Activated CD8-positive, alpha-beta memory T cell treated with anti-CD3 and anti-CD28 coated beads for 48 hours (primary cell): ENCODE results near the gene AK2.
"Not testable (repeated sequence)": the region's sequence is repeated elsewhere in the genome, so short reads cannot be mapped to it uniquely, and the experiment has no call there.

ENCODE experiments used
- DNase-seq, 3 experiments: peaks; one replicate each; pipeline ENCODE4 v3.0.0-alpha.2; 2020; ENCODE audit warnings: low read depth in 2 of 3, low spot score in 2 of 3

AK2 gene

DNA sequence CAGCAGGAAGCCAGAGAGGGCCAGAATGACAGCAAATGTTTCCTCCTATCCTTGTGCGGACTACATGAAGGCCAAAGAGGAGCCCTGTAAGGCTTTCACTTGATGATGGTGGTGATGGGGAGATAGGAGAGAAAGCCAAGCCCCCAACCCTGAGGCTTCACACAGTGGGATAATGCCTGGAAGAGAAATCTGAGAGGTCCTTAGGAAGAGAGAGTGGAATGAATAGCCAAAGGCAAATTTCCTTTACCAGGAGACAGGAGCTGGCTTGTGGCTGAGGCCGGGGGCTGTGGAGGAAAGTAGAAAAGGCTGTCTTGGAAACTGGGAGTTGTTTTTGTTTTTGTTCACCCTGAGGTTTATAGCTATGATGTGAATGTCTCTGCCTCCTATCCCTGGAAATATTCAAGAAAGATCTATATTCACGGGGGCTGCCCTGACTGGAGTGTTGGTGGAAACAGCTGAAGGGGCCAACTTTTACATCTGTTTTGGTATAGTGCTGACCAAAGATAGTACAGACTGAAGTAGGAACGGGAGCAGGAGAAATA, 59.1 kb downstream of the AK2 start:
- DNase-seq = no peak

DNA sequence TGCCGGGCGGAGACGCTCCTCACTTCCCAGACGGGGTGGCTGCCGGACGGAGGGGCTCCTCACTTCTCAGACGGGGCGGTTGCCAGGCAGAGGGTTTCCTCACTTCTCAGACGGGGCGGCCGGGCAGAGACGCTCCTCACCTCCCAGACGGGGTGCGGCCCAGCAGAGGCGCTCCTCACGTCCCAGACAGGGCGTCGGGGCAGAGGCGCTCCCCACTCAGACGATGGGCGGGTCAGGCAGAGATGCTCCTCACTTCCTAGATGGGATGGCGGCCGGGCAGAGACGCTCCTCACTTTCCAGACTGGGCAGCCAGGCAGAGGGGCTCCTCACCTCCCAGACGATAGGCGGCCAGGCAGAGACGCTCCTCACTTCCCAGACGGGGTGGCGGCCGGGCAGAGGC, 61.6 kb downstream of the AK2 start:
- not testable (repeated sequence) for DNase-seq

DNA sequence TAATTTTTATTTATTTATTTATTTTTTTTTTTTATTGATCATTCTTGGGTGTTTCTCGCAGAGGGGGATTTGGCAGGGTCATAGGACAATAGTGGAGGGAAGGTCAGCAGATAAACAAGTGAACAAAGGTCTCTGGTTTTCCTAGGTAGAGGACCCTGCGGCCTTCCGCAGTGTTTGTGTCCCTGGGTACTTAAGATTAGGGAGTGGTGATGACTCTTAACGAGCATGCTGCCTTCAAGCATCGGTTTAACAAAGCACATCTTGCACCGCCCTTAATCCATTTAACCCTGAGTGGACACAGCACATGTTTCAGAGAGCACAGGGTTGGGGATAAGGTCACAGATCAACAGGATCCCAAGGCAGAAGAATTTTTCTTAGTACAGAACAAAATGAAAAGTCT, 63.2 kb downstream of the AK2 start:
- not testable (repeated sequence) for DNase-seq

DNA sequence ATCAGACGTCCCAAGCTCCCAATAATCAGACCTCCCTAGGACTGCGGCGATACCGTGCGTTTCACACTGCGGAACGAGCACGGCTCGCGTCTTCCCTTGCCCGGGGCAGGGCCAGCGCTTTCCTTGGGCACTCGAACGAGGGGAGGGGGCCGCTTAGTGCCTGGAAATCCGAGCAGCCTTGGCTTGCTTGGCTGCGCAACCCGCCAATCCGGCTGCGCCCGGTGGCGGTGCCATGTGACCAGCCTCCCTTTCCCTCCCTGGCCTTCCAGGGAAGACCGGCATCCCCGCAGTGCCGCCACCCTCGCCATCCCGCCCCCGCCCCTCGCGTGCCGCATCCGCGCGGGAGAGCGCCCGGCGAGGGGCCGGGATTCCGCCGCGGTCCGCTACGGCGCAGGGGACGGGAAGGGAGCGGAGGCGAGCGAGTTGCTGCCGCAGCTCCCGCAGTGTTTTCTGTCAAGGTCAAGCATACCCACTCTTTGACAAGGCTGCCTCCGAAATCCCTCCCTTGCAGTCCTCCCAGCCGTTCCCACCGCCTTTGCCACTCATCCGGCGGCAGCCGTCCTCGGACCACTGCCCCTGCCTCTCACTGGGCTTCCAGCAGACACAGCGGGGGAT, 63.8 kb downstream of the AK2 start:
- no peak for DNase-seq

DNA sequence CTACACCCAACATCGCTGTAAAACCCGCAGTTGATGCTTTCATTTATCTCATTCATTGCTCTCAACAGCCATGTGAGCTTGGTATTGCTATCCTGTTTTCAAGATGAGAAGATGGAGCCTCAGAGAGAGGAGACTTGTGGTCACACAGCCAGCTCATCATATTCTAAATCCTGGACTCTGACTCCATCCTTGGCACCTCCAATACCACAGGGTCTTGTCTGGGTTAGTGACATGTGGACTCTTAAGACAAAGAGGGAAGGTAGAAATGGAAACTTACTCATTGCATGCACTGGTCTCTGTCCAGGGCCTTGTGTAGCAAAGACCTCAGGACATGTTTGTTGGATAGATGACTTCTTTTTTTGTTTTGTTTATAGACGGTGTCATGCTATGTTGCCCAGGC, 65.1 kb downstream of the AK2 start:
- DNase-seq = no peak

DNA sequence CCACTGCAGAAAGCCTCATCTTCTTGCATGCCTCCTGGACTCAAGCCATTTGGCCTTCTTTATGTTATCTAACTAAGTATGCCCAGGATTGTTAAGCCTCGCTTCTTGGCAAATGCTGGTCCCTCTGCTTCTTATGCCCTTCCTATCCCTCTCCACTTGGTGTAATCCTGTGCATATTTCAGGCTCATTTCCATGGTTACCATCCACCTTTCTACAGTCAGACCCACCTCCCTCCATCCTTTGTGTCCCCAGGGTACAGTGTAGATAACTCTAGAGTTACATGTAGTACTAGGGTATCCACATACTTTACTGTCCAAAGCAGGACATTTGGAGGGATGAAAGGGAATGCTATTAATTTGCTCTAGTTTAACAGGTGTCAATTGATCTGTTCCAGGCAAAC, 65.5 kb downstream of the AK2 start:
- DNase-seq = no peak

DNA sequence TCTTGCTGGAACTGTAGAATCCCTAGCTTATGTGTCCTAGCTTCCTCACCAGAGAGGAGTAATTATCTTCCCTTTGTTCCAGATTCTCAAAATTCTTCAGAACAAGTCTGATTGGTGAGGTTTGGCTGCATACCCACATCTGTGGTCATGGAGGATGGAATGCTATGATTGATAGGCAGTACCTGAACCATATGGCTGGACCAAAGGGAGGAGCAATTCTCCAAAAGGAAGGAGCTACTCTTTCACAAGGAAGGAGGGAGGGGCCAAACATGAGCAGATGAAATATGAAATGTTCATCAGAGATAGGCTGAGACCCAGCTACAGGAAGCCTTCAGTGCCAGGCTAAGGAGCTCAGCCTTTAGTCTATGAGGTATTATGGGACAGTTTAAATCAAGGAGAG, 67.1 kb downstream of the AK2 start:
- DNase-seq = no peak

DNA sequence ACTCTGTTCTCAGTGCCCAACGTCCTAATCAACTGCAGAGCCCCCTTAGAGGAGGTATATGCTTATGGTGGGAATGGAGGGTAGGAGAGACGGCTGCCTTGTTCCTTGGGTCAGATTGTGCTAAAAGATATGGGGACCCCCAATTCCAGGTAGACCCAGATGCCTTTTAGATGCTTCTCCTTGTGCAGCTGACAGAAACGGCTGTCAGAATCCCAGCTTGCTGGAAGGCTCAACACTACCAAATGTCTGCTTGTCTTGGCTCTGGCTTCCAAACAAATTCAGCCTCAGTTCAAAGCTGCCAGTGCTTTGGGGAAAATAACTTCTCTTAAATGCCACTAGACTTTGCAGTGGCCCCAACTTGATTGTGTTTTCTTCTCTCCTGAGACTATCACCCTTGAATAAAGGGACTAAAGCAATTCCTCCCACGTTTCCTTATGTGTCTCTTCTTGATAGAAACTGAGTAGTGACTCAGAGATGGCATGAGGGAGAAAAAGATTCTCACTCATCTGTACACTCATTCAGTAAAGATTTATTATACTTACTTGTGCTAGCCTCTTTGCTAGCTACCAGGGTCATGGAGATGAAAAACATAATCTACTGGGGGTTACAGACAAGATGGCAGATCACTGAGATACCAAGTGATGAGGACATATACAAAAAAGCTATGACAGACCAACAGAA, 68.7 kb downstream of the AK2 start:
- DNase-seq = no peak

DNA sequence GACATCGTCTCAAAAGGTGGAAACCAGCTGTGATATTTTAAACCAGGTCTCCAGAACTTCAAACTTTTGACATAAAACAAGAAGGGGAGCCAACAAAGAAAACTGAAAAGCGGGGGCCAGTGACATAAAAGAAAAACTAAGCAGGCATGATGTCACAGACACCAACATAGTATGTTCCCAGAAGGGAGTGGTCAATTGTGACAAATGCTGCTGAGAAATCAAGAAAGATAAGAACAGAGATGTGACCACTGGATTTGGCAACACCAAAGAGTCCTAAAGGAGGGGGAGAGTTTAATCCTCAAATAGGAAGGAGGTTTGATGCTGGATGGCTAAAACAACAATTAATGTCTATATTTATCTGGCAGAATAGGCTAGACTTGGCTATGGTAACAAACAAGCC, 69.8 kb downstream of the AK2 start:
- no peak for DNase-seq

DNA sequence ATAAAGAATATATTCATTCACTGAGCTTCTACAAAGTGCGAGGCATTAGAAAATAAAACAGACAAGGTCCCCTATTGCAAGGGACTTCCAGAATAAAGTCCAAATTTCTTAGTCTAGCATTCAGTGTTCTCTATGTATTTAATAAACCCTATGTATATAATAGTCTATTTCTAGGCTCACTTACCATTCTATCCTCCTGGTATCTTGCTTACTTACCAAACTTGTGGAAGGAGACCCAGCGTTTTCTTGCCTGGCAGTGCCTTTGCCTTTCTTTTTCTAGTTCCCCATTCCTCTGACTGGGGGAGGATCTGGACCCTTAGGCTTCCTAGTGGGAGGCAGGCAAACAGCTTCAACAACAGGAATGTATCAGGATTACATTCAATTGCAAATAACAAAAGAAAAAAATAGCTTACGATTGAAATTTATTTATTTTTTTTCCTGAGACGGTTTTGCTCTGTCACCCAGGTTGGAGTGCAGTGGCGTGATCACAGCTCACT, 71.4 kb downstream of the AK2 start:
- no peak for DNase-seq

DNA sequence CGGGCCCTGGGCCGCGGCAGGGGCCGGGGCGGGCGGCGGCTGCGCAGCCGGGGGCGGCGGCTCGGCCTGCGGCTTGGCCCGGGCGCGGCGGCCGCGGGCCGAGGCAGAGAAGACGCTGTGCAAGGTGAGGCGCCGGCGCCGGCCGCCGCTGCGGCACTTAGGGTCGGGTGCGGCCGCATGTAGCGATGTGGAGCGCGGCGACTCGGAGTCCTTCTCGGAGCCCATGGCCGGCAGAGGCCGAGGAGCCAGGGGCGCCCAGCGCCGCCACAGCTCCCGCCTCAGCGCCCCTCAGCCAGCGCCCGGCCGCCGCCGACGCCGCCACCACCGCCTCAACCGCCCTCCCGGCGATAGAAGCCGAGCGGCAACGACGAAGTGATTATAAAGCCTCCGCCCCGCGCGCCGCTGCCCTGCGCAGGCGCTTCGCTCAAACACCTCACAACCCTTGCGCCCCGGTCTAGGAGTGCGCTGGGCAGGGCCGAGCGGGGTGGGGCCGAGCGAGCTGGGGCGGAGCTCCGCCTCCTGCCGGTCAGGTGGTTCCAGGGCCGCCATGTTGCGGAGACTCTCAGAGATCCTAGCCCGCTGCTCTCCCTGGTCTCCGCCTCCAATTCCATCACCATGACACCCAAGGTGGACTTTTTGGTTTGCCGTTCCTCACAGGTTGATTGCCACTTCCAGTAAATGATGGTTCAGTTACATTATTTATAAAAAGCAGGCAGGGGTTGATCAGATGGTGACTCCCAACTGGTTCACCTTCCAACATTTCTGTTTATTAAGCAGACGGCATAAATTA, 72.0 kb downstream of the AK2 start, which contains the start of gene RNF19B:
Gene RNF19B, minus strand, starts transcription at position 349 of the 790 bp plus-strand sequence. Its CDS starts 124 bp downstream, at position 225.
- peak; percentile 80 to 92 (median 82) for DNase-seq

DNA sequence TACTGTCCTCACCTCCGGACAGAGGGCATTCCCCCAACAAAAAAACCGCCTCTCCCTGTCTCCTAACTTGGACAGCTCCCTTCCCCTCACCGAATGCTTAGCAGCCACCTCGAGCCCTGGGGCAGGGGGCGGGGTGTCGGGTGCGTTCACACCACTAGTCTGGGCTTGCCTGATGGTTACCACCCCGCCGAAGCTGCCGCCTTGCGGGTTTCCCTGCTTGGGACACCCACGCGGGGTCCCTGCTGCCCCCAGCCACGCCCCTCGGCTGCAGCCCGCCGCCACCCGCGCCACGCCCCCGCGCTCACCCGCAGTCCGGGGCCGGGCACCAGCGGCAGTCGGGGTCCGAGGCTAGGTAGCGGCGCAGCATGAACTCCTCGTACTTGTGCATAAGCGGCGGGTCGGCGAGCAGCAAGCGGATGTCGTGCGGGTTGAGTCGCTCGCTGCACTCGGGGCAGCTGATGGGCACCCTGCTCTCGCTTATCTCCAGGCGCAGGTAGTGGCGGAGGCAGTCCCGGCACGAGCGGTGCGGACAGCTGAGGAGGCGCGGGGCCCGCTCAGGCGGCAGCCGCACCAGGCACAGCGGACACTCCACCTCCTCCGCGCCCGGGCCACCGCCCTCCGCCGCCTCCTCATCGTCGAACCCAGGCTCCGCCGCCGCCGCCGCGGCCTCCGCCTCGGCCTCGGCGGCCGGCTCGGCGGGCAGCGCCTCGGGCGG, 72.8 kb downstream of the AK2 start:
- DNase-seq = peak in 2 of 3 experiments; percentile 39 to 47

DNA sequence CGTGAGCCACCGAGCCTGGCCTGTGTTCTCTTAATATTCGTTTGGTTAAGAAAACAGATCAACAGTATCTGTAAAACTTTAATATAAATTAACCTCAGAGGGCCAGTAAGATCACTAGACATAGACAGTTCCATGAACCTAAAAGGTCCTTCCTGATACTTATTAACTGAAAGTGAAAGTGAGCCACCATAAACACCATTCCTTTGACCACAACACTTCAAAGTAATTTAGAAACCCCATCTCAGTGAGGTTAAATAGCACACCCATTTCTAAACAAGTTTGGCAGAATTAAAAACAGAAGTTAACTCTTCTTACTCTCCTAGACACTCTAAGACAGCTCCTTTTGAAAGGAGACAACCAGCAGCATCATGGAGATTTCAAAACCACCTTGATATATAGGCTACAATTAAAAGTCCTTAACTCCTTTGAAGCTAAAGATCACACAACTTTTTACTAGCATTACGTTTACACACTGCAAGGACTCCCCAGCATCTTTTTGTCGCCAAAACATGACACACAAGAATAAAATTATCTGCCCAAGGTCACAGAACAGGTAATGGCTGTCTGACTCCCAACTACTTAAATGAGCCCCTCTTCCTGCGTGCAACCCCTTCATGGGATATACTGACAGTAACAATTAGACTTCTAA, 74.3 kb downstream of the AK2 start:
- DNase-seq = no peak

DNA sequence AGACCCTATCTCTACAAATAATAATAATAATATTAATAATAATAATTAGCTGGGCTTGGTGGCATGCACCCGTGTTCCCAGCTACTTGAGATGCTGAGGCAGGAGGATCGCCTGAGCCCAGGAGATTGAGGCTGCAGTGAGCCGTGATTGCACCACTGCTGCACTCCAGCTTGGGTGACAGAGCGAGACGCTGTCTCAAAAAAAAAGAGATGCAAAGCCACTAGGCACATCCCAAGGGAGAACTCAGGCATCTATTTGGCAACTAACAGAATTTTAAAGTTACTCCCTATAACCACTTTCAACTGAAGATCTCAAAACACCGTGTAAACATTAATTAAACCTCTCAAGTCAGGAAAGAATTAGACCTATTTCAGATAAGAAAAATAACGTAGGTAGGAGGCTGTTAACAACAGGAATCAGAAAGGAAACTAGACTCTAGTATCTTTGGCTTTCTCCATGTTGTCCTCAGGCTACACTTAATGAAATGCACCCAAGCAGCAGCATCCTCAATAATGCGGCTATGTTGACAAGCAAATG, 75.8 kb downstream of the AK2 start:
- DNase-seq = no peak

DNA sequence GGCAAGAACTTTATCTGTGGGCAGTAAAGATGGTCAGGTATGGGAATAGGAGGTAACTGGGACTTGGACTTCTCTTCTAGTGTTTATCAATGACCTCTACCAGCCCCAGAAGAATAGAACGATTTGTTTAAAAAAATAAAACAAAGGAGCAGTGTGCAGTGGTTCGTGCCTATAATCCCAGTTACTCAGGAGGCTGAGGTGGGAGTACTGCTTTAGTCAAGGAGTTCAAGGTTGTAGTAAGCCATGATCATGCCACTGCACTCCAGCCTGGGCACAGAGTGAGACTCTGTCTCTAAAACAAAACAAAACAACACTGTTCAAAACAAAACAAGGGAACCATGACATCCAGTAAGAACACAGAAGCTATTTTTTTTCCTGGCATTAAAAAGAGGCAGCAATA, 76.3 kb downstream of the AK2 start:
- no peak for DNase-seq

DNA sequence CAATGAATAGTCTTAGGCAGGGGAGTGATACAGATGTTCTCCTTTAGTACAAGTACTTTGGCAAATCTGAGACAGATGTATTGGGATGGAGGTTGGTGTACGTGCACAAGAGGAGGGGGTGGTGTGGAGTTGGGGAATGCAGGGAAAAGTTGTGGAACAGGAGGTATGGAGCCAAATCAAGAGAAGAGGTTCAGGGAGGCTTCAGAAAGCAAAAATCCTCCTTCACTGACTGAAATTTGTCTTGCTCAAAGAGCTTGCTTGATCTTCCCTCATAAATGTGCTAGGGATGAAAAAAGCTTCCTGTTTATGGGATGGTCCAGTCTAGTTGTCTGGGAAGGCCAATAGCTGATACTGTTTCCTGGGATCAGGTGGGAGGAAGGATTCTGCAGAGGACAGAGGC, 77.9 kb downstream of the AK2 start:
- DNase-seq = no peak
